A375 (cell line): ENCODE data around the gene PDE4D. TPM values are rescaled to one million over a fixed set of nuclear protein-coding genes. Genes with fewer than 3 reads are reported as not detected.
A peak's percentile ranks its signal among the peaks of the same experiment; 100 is the strongest.

Experiments
- small RNA-seq: library from RNA; depleted of rRNA; stranded (forward); fragments of <200 nt; gene quantifications from one replicate; pipeline ENCODE3, GENCODE V24; 2014
- total RNA-seq: library from RNA; depleted of rRNA; stranded (reverse); fragments of >200 nt; shearing (Covaris generic); gene quantifications from 2 replicates; pipeline ENCODE4 v1.2.3, GENCODE V29; 2014; rRNA removed

PDE4D gene
- total RNA-seq = 48.9 and 50.1 TPM in 2 replicates

GRCh38 chr5:59893429-59894227, at the start of gene PDE4D:
TSS of gene PDE4D (minus strand) at chr5:59893726.

Small RNA genes within 50 kb of the gene (small RNA-seq; reads per million reads assigned to genes)
- 0.75 reads per million, percentile 44 among the genes with 10 or more reads in this experiment for gene MIR582
